HEK293 (cell line): ENCODE results near the gene MAGI1.

Experiments
- CTCF ChIA-PET: fragments of 350-600 bp; formaldehyde crosslinking; extraction: SDS; loops from one replicate; lab custom pipeline; 2021; ENCODE audit warnings: antibody characterized with exemption; lab: Yijun Ruan, JAX
- POLR2A ChIA-PET: fragments of 300-600 bp; formaldehyde crosslinking; extraction: SDS; loops from one replicate; lab custom pipeline; 2020; ENCODE audit warnings: antibody characterized with exemption, inconsistent platforms; lab: Yijun Ruan, JAX
- H3K27ac ChIP-seq: fragments of 200-500 bp; sonication (Bioruptor generic); 2 replicates; pipeline ENCODE4 v1.5.1; 2014; ENCODE audit warnings: low read depth, low read length, control low read depth, inconsistent platforms; ENCODE audit errors: extremely low read depth
- H3K36me3 ChIP-seq, 2 experiments: fragments of 200-500 bp in 1 of 2; sonication (Bioruptor generic) in 1 of 2; 1 replicate in 1 of 2; 2 replicates in 1 of 2; pipeline ENCODE4 v1.5.1; 2014 to 2017; ENCODE audit warnings: inconsistent platforms in 2 of 2, low read length in 2 of 2; ENCODE audit not compliant: control insufficient read depth in 2 of 2, insufficient read depth in 1 of 2
- H3K4me1 ChIP-seq: fragments of 200-500 bp; sonication (Bioruptor generic); 2 replicates; pipeline ENCODE4 v1.5.1; 2014; ENCODE audit warnings: mild to moderate bottlenecking, low read length, inconsistent platforms; ENCODE audit not compliant: control insufficient read depth, insufficient read depth
- H3K4me3 ChIP-seq: 2 replicates; pipeline ENCODE4 v1.5.1; 2011; ENCODE audit warnings: low read depth, mild to moderate bottlenecking, control low read depth, low read length, moderate library complexity
- H3K9me3 ChIP-seq: fragments of 200-500 bp; sonication (Bioruptor generic); 2 replicates; pipeline ENCODE4 v1.5.1; 2014; ENCODE audit warnings: low read depth, low read length, inconsistent platforms; ENCODE audit not compliant: control insufficient read depth, insufficient read depth
- GFI1B ChIP-seq: fragments of 450-650 bp; formaldehyde crosslinking; IDR thresholded peaks from 2 replicates; pipeline ENCODE4 v1.5.1; 2016; ENCODE audit warnings: missing biosample characterization, missing genetic modification characterization
- IKZF3 ChIP-seq: fragments of 450-650 bp; IDR thresholded peaks from 2 replicates; pipeline ENCODE4 v1.5.0; 2018; ENCODE audit warnings: missing biosample characterization, mild to moderate bottlenecking, missing genetic modification characterization, moderate library complexity
- KLF8 ChIP-seq: fragments of 450-650 bp; formaldehyde crosslinking; IDR thresholded peaks from 2 replicates; pipeline ENCODE4 v1.5.1; 2016; ENCODE audit warnings: missing biosample characterization, missing genetic modification characterization
- SP2 ChIP-seq: fragments of 450-650 bp; formaldehyde crosslinking; IDR thresholded peaks from 2 replicates; pipeline ENCODE4 v1.5.1; 2016; ENCODE audit warnings: missing biosample characterization, missing genetic modification characterization
- ZBTB8A ChIP-seq: fragments of 450-650 bp; formaldehyde crosslinking; IDR thresholded peaks from 2 replicates; pipeline ENCODE4 v1.5.1; 2016; ENCODE audit warnings: missing biosample characterization, missing genetic modification characterization
- ZFP69B ChIP-seq: fragments of 450-650 bp; formaldehyde crosslinking; IDR thresholded peaks from 2 replicates; pipeline ENCODE4 v1.5.1; 2016; ENCODE audit warnings: missing biosample characterization, missing genetic modification characterization
- ZNF140 ChIP-seq: fragments of 450-650 bp; formaldehyde crosslinking; IDR thresholded peaks from 2 replicates; pipeline ENCODE4 v1.5.1; 2016; ENCODE audit warnings: missing biosample characterization, missing genetic modification characterization
- ZNF146 ChIP-seq: fragments of 450-650 bp; formaldehyde crosslinking; IDR thresholded peaks from 2 replicates; pipeline ENCODE4 v1.5.1; 2016; ENCODE audit warnings: missing biosample characterization, missing genetic modification characterization
- ZNF335 ChIP-seq: fragments of 450-650 bp; formaldehyde crosslinking; conservative IDR thresholded peaks from 2 replicates; pipeline ENCODE4 v1.5.1; 2016; ENCODE audit warnings: missing biosample characterization, missing genetic modification characterization
- ZNF549 ChIP-seq: fragments of 450-650 bp; IDR thresholded peaks from 2 replicates; pipeline ENCODE4 v1.5.1; 2018; ENCODE audit warnings: missing biosample characterization, missing genetic modification characterization, mild to moderate bottlenecking, inconsistent platforms, moderate library complexity
- ZNF660 ChIP-seq: fragments of 450-650 bp; IDR thresholded peaks from 2 replicates; pipeline ENCODE4 v1.5.1; 2018; ENCODE audit warnings: missing biosample characterization, mild to moderate bottlenecking, missing genetic modification characterization
- TF ChIP-seq, protein P1 (sequence below): fragments of 450-650 bp; formaldehyde crosslinking; optimal IDR thresholded peaks from 2 replicates; pipeline ENCODE3; 2016; ENCODE audit warnings: missing biosample characterization, mild to moderate bottlenecking, missing genetic modification characterization
- TF ChIP-seq, protein P2 (sequence below): fragments of 450-650 bp; formaldehyde crosslinking; IDR thresholded peaks from 2 replicates; pipeline ENCODE4 v1.5.1; 2016; ENCODE audit warnings: missing biosample characterization, missing genetic modification characterization, low read depth
- TF ChIP-seq, protein P3 (sequence below): IDR thresholded peaks from 2 replicates; pipeline ENCODE4 v1.6.1; 2011; ENCODE audit warnings: mild to moderate bottlenecking, low read depth, low read length, borderline replicate concordance
- TF ChIP-seq, protein P4 (sequence below): fragments of 450-650 bp; formaldehyde crosslinking; IDR thresholded peaks from 2 replicates; pipeline ENCODE4 v1.5.1; 2016; ENCODE audit warnings: missing biosample characterization, missing genetic modification characterization

The MAGI1 gene

DNA sequence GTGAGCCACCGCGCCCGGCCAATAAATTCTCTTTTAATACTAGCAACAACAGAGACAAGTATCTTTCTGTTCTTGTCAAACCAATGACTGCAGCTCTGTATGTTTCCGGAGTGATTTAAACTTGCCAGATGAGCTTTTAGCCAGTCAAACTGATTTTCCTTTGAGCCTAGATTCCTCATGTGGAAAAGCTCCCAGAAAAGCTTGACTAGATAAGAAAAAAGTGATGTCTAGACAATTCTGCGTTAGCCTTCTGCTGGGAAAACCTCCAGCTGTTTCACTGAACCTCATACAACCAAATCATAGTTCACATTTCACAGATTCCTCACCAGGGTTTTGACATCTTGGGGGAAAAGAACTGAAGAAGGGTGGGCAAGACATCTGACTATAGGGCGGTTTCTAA is 78.6 kb downstream of the MAGI1 start:
- 0 out of 2 replicates have a peak, but pooled peaks cover 2% of the 10 kb centered on the region for H3K4me1 ChIP-seq
- H3K9me3 ChIP-seq, result no peaks in the 10 kb centered on the region
- CTCF ChIA-PET, result no interaction called here
- TF ChIP-seq ZNF549 (tag by site-specific recombination) (no peak), ZBTB8A (tag by site-specific recombination) (no peak), IKZF3 (tag by site-specific recombination) (no peak), KLF8 (tag by site-specific recombination) (no peak), GFI1B (no peak), ZNF146 (tag by site-specific recombination) (no peak), ZNF140 (no peak), ZFP69B (no peak)
- TF ChIP-seq, protein P1, sequence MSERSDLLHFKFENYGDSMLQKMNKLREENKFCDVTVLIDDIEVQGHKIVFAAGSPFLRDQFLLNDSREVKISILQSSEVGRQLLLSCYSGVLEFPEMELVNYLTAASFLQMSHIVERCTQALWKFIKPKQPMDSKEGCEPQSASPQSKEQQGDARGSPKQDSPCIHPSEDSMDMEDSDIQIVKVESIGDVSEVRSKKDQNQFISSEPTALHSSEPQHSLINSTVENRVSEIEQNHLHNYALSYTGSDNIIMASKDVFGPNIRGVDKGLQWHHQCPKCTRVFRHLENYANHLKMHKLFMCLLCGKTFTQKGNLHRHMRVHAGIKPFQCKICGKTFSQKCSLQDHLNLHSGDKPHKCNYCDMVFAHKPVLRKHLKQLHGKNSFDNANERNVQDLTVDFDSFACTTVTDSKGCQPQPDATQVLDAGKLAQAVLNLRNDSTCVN, result no peak
- TF ChIP-seq, protein P2, sequence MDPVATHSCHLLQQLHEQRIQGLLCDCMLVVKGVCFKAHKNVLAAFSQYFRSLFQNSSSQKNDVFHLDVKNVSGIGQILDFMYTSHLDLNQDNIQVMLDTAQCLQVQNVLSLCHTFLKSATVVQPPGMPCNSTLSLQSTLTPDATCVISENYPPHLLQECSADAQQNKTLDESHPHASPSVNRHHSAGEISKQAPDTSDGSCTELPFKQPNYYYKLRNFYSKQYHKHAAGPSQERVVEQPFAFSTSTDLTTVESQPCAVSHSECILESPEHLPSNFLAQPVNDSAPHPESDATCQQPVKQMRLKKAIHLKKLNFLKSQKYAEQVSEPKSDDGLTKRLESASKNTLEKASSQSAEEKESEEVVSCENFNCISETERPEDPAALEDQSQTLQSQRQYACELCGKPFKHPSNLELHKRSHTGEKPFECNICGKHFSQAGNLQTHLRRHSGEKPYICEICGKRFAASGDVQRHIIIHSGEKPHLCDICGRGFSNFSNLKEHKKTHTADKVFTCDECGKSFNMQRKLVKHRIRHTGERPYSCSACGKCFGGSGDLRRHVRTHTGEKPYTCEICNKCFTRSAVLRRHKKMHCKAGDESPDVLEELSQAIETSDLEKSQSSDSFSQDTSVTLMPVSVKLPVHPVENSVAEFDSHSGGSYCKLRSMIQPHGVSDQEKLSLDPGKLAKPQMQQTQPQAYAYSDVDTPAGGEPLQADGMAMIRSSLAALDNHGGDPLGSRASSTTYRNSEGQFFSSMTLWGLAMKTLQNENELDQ (tag by site-specific recombination), result no peak
- no peak overlapping the region for H3K4me3 ChIP-seq
- no peaks in the 10 kb centered on the region for H3K36me3 ChIP-seq
- H3K27ac ChIP-seq, result no peak overlapping the region
- POLR2A ChIA-PET, result interaction anchor here (0.6 kb wide), 1 partner anchor 24 kb away, joined by 3 read pairs; no protein-coding TSS in a partner anchor

DNA sequence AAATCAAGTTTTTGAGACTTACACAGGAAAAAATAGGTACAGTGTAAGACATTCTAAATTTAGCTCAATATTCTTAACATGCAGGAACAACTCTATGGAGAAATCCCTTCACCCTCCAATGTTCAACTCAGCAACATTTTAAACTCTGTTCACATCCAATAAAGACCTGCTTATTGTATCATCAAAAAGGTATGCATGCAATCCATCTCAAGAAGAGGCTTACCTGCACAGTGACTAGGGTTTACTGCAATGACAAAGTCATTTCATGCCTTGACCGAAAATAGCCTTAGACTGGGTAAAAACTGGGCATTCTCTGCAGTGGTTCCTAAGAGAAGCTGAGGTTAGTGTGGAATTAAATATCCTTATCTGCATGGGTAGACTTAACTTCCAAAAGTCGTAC is 80.5 kb downstream of the MAGI1 start:
- H3K4me1 ChIP-seq, result peaks cover 7% of the 10 kb centered on the region; the same call in 1 of the 2 replicates
- H3K27ac ChIP-seq, result no peak overlapping the region
- POLR2A ChIA-PET, result no interaction called here
- CTCF ChIA-PET, result interaction anchor here (0.5 to 0.6 kb wide), 2 partner anchors 237 to 1276 kb away, joined by 4 read pairs; no protein-coding TSS in a partner anchor
- H3K36me3 ChIP-seq, result no peaks in the 10 kb centered on the region
- no peaks in the 10 kb centered on the region for H3K9me3 ChIP-seq
- H3K4me3 ChIP-seq, result no peak overlapping the region
- TF ChIP-seq, protein P3, sequence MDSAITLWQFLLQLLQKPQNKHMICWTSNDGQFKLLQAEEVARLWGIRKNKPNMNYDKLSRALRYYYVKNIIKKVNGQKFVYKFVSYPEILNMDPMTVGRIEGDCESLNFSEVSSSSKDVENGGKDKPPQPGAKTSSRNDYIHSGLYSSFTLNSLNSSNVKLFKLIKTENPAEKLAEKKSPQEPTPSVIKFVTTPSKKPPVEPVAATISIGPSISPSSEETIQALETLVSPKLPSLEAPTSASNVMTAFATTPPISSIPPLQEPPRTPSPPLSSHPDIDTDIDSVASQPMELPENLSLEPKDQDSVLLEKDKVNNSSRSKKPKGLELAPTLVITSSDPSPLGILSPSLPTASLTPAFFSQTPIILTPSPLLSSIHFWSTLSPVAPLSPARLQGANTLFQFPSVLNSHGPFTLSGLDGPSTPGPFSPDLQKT, result no peak
- TF ChIP-seq, protein P4, sequence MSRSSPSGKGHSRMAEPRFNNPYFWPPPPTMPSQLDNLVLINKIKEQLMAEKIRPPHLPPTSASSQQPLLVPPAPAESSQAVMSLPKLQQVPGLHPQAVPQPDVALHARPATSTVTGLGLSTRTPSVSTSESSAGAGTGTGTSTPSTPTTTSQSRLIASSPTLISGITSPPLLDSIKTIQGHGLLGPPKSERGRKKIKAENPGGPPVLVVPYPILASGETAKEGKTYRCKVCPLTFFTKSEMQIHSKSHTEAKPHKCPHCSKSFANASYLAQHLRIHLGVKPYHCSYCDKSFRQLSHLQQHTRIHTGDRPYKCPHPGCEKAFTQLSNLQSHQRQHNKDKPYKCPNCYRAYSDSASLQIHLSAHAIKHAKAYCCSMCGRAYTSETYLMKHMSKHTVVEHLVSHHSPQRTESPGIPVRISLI (tag by site-specific recombination), result no peak
- TF ChIP-seq ZNF335 (tag by site-specific recombination), result no peak
- TF ChIP-seq, all 188 proteins: peak for 0

DNA sequence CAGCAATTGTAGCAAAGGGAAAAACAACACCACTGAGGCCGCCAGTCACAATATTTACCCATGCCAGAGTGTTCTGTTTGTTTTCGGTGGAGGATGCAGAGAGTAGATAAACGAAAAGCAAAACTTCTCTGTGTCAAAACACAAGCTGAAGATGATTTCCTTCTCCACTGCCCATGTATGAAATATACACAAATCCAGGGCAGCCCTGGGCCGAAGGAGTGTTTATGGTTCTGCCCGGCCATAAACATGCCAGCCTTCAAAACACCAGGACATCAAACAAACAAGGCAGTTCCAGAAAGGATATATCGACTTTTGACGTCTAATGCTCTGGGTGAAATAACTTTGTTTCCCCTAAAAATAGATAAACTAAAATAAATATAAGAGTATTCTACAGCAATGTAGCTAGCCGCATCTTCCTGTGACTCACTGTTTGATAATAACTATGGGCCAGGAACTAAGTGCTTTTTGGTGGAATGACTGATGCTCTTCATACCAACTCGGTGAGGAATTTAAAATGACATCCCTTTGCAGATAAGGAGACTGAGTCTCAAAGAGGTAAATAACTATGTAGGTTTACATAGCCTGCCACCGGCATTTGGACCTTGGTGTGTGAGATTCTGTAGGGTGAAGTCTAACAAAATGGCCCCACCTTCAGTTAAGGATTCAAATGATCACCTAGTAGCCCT is 82.8 kb downstream of the MAGI1 start:
- no peak for TF ChIP-seq KLF8 (tag by site-specific recombination)
- no peak for TF ChIP-seq ZNF660 (tag by site-specific recombination)
- no peak for TF ChIP-seq SP2
- peak; percentile 53 for TF ChIP-seq ZNF335 (tag by site-specific recombination)
- TF ChIP-seq, all 188 proteins: peak for 1
- Histone ChIP-seq H3K36me3 (no peaks in the 10 kb centered on the region), H3K4me3 (no peak overlapping the region), H3K27ac (no peak overlapping the region), H3K9me3 (no peaks in the 10 kb centered on the region), H3K4me1 (peaks cover 8% of the 10 kb centered on the region; the same call in 1 of the 2 replicates)
- ChIA-PET CTCF (no interaction called here), POLR2A (interaction anchor here (0.6 kb wide), 1 partner anchor 91 kb away, joined by 4 read pairs; no protein-coding TSS in a partner anchor)
